ENCODE data around the gene PLPP3.

The PLPP3 gene

GRCh38 chr1:56564615-56565014 lies 14.7 kb downstream of the PLPP3 start:
- H3K27ac ChIP-seq, result no peak overlapping the region
- TF ChIP-seq CTCF (IDR thresholded peaks at IDR 0.05) (no peak), ZFX (IDR thresholded peaks at IDR 0.05; ENCODE audit: borderline replicate concordance) (no peak)

GRCh38 chr1:56563568-56563967 lies 15.8 kb downstream of the PLPP3 start:
- H3K27ac ChIP-seq, result no peak overlapping the region
- TF ChIP-seq CTCF (IDR thresholded peaks at IDR 0.05) (no peak), ZFX (IDR thresholded peaks at IDR 0.05; ENCODE audit: borderline replicate concordance) (no peak)

- TF ChIP-seq ZFX (IDR thresholded peaks at IDR 0.05; ENCODE audit: borderline replicate concordance) (no peak), CTCF (IDR thresholded peaks at IDR 0.05) (no peak)
- no peak overlapping the region for H3K27ac ChIP-seq
Observed at GRCh38 chr1:56562891-56563452, 16.4 kb downstream of the PLPP3 start.

GRCh38 chr1:56561227-56562019 lies 17.9 kb downstream of the PLPP3 start:
- no peak overlapping the region for H3K27ac ChIP-seq
- TF ChIP-seq CTCF (IDR thresholded peaks at IDR 0.05) (no peak), ZFX (IDR thresholded peaks at IDR 0.05; ENCODE audit: borderline replicate concordance) (no peak)

- no peak for TF ChIP-seq CTCF (IDR thresholded peaks at IDR 0.05)
- H3K27ac ChIP-seq, result no peak overlapping the region
Observed at GRCh38 chr1:56557746-56558145, 21.6 kb downstream of the PLPP3 start.

GRCh38 chr1:56555448-56555847 lies 23.9 kb downstream of the PLPP3 start:
- TF ChIP-seq ZFX (IDR thresholded peaks at IDR 0.05; ENCODE audit: borderline replicate concordance) (no peak), CTCF (IDR thresholded peaks at IDR 0.05) (no peak)
- H3K27ac ChIP-seq, result no peak overlapping the region

- no peak overlapping the region for H3K27ac ChIP-seq
- TF ChIP-seq CTCF (IDR thresholded peaks at IDR 0.05), result no peak
- TF ChIP-seq ZFX (IDR thresholded peaks at IDR 0.05; ENCODE audit: borderline replicate concordance), result no peak
Observed at GRCh38 chr1:56553046-56553445, 26.3 kb downstream of the PLPP3 start.

Data from 22Rv1 (cell line).